ENCODE measurements around the gene FHIT.
"Not testable (repeated sequence)": the region's sequence is repeated elsewhere in the genome, so short reads cannot be mapped to it uniquely, and the experiment has no call there.

The FHIT gene

DNA sequence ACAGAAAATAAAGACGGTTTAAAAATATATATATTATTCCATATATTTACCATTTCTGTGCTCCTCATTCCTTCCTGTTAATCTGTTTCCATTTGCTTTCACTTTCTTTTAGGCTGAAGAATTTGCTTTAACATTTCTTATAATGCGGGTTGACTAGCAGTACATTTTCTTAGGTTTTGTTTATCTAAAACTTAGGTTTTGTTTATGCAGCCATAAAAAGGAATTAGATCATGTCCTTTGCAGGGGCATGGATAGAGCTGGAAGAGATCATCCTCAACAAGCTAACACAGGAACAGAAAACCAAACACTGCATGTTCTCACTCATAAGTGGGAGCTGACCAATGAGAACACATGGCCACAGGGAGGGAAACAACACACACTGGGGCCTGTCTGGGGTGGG is 578.1 kb downstream of the FHIT start:
- DNase-seq: no peak

DNA sequence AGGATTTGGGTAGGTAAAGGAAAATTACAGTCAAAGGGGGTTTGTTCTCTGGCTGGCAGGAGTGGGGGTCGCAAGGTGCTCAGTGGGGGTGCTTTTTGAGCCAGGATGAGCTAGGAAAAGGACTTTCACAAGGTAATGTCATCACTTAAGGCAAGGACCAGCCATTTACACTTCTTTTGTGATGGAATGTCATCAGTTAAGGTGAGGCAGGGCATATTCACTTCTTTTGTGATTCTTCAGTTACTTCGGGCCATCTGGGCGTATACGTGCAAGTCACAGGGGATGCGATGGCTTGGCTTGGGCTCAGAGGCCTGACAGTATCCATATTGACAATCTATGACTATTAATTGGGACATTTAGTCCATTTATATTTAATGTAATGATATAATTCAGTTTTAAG is 578.9 kb downstream of the FHIT start:
- not testable (repeated sequence) for DNase-seq

DNA sequence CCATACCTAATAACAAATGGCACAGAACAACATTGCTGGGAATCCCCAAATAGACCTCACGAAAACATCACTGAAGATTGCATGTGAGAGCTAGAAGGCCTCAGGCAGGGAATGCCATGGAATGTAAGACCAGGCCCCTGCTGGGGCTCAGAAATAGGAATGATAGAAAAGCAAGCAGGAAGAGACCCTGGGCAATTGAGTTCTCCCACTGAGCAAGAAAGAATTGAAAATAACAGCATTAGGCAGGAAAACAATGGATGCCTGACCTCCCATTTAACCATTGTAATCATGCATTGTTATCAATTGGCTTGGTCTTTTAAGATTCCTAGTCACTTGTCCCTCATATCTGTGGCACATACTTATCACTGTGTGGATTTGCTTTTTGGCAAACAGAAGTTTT is 581.6 kb downstream of the FHIT start:
- DNase-seq: no peak

DNA sequence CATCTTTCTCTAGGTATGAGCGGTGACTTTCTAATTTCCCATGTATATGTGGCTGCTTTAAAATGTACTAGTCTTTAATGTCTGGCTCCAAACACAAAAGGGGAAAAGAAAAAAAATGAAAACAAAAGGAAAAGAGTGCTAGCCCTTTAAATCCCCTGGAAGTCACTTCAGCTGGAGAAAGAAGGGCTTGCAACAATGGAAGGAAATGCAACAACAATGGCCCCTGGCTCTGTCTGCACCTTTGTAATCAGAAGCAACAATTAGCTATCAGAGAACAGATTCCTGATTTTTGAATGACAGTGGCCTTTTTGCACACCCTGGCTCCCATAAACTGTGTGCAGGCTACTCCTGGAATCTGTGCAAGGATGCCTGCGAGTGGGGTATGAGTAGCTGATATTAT is 591.2 kb downstream of the FHIT start:
- DNase-seq: no peak

DNA sequence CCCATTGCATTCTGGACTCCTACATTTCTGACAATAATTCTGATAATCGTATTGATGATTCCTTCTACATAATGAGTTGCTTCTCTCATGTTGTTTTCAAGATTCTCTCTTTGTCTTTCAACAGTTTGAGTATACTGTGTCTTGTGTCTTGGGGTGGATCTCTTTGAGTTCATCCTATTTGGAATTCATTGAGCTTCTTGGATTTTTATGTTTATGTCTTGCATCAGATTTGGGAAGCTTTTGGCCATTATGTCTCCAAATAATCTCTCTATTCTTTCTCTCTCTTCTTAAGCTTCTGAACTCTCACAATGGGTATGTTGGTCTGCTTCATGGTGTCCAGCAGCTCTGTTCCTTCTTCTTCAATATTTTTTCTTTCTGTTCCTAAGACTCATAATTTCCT is 592.2 kb downstream of the FHIT start:
- DNase-seq: no peak

DNA sequence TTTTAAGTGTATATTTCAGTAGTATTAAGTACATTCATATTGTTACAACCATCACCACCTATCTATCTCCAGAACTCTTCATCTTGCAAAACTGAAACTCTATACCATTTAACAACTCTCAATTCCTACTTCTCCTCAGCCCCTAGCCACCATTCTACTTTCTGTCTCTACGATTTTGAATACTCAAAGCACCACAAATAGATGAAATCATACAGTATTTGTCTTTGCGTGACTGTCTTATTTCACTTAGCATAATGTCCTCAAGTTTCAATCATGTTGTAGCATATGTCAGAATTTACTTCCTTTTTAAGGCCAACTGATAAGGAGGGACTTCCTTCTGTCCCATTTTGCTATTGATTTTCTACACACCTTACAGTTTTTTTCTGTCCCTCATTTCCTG is 593.3 kb downstream of the FHIT start:
- DNase-seq: no peak

DNA sequence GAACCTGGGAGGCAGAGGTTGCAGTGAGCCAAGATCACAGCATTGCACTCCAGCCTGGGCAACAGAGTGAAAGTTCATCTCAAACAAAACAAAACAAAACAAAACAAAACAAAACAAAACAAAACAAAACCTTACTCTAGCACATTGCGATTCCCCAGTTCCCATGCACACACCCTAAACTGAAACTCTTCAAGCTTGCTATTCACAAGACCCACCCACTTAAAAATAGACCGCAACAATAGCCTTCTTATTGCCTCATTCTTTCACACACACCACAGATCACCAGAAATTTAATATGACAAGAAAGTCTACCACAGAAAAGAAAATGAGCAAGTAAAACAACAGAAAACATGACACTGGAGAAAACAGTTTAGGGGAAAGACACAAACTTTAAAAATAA is 598.4 kb downstream of the FHIT start:
- no peak for DNase-seq

DNA sequence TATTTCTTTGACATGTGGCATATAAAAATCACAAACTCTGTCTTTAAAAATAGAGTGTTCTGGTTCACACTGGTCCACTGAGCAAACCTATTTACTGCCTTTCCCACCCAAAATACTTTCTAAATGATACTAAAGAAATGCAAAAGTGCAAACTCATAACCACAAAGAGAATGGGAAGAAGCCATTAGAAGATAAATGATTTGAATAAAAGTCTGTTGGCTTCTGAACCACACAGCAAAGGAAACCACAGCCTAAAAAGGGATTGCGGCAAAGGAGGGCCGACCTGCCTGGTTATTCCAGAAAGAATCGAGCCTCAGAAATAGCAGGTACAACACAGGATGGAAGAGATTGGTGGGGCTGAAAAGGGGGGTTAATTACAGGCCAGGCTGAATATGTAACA is 599.5 kb downstream of the FHIT start:
- DNase-seq: no peak

DNA sequence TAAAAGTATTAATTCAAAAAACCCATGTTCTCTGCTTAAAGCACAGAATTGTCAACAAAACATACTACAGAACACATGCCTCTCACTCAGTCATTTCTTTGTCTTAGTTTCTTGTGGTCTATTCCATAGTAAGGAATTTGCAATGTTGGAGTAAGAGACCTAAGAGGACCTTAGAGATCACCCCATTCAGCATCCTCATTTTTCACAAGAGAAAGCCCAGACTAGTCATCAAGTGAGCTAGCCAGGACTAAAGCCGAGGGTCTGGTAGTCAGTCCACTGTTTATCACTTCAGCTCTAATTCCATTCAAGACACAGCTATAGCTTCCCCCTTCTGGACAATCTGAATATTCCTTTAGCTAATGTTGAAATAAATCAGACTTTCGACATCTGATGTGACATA is 601.1 kb downstream of the FHIT start:
- no peak for DNase-seq

DNA sequence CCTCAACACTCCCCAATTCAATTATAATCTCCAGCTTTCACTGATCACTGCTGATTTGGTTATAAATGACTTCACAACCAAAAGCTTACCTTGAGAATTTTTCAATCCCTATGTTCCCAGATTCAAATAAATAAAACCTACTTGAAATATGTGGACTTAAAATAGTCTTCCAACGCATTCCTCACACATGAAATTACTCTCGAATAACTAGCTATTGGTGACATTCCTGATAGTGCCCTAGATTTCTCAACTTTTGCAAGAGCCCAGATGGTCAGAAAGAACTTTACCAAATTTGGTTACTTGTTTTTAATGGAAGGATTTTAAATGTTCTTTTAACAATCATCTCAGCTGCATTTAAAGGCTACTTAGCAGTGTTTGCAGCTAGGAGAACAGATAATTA is 605.5 kb downstream of the FHIT start:
- DNase-seq: no peak

DNA sequence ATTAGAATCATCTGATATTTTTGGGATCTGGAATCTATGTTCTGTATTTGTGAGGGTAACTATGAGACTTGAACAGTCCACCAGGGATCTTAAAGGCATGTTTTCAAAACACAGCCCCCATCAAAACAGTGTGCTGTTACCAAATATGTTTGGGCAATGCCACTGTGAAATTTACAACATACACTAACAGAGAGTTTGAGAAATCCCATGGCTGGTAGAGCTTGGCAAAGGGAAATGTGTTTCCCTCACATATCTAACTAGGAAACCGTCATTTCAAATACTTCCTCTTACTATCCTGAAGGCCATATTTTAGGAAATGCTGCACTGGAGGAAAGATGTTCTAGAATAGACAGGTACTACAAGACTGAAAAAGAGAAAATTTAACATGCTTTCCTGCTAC is 607.4 kb downstream of the FHIT start:
- DNase-seq: no peak

DNA sequence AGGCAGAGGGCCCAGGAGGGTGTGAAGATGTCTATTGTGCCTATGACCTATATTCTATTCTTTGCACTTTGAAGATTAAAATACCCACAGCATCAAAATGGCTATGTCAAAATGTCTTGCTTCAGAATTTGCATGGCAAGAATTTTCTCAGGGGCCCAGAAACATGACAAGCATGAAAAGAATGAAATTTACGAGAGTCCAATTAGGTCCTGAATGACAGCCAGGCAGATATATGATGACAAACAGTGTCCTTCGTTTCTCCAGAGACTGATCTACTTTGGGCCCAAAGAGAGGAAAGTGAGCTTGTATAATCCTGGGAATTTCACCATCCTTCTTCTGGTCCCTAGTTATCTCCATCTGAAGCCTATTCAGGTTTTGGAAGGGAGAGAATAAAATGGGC is 609.9 kb downstream of the FHIT start:
- no peak for DNase-seq

DNA sequence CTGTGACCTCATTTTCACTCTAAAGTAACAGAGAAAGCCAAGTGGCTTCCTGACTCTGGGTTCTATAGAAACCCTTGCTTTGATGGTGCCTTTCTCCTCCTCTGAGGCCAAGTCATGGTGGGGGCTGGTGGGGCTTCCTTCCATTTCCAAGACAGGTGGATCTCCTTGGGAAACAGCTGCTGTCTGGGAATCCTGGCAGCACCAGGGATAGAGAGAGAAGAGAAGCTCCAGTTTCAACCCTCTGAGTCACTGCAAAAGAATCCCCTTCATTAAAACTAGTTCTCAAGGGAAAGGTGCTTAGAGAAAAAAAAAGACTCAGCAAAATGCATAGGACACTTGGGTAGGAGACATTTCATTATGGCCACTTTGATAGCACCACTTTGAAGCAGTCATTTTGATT is 614.4 kb downstream of the FHIT start:
- DNase-seq: no peak

DNA sequence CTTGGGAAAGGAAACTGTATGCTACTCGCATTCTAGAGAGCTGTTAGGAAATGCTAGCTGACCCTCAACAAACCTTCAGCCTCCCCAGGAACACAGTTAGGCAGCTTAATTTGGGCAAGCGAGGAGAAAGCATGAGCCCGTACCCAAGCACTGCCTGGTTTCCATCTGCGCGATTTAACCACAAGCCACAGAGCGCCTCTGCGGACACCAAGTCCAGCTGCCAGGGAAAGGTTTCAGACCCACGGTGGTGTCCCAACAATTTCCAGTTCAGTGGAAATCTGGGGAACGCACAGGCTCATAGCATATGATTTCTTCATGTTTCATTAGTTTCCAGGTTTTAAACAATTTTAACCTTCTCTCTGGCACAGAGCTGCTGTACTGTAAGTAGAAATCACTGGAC is 617.6 kb downstream of the FHIT start:
- DNase-seq: no peak

DNA sequence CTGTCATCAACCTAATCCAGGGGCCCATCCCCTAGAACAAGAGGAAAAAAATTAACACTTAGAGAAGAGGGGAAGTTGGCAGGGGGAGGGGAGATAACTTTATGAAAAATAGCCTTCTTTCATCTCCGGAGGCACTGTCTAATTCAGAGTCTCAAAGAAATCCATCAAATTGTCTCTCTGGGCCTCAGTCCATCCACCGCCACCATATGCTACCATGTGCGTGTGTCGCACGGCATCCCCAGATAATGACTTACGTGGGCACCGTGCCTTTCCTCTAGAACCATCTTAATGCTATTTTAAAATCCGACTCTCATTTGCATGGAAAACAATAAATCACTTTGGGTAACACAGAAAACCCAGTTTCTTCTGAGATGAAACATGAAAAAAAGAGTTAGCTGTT is 619.7 kb downstream of the FHIT start:
- DNase-seq: no peak

DNA sequence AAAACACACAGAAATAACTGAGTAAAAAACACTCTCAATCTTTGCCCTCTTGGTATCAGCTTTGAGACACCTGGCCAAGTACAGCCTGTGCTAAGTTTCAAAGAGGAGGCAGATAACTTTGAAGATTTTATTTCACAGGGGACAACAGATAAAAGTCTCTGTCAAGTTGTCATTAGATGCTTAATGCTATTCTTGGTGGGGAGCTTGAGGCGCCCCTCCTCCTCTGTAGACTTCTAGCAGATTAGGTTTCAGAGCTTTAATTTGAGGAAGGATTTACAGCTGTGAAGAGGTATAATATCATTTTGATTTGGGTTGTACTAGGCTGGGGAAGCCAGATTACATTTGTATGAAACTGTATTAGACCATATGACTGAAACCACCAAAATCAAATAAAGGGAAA is 620.3 kb downstream of the FHIT start:
- DNase-seq: no peak

DNA sequence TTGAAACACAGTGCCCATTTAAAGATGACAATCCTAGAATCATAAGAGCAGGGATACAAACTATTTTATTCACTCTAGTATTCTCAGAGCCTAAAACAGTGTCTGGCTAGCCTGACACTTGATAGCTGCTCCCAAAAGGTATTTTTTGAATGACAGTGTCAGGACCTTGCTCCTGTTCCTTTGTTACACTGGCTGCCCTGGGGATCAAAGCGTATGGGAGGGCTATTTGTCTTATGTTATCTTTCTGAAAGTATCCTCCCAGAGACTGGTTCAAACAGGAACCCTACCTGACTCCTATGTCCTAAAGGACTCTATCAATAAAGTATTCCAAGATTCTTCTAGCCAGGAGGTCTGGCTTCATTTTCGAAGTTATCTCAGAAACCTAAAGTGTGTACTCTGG is 621.4 kb downstream of the FHIT start:
- no peak for DNase-seq

DNA sequence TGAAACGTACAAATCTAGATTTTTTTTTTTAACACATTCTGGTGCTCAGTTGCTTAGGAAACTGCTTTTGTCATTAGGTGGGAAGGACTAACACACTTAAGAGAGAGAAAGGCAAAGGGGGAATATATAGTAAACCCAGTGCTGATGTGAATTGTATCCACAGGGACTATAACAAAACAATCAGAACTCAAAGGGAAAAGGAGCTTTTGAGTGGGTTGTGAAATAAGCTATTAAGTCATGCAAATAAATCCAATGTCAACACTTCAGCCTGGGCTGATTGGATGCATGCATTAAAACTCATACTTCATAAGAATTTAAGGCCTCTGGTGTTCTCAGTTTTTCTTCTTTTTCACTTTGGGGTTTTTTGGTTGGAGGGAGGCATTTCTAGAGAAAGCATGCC is 628.9 kb downstream of the FHIT start:
- no peak for DNase-seq

DNA sequence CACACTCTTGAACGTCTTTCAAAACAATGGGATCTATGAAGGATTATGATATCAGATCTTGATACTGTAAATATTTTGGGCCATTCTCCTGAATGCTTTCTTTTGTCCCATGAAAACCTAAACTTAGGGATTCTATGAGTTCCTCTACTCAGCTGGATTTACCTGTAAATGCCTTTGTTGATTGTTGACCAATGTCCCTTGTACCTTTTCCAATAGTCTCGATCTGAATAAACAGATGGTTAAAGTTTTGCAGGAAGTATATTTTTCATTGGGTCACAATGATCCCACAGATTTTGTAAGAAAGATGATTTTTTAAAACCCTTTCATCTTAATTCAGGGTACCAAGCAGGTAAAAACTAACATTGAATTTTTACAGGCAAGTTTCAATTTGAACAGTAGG is 634.1 kb downstream of the FHIT start:
- no peak for DNase-seq

DNA sequence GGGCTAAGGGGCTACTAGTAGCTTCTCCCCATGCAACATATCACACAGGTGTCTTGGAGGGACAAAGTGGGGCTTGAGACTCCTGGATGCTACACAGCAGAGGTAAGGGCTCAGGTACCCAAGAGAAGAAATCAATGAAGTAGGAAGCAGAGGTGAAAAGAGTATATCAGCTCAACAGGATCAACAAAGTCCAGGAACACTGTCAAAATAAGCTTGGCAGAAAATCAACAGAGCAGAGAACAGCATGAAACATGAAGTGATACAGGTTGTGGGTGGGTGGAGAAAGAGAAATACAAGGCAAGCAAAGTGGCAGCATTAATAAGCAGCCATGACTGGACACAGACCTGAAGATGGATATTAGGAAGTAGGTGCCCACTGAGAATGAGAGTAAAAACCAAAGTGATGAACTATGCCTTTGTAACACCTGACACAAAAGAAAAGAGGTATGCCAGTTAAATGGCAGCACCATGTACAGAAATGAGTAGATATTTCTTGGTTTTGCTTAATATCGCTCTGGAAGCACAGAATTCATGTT is 637.4 kb downstream of the FHIT start:
- DNase-seq: no peak

DNA sequence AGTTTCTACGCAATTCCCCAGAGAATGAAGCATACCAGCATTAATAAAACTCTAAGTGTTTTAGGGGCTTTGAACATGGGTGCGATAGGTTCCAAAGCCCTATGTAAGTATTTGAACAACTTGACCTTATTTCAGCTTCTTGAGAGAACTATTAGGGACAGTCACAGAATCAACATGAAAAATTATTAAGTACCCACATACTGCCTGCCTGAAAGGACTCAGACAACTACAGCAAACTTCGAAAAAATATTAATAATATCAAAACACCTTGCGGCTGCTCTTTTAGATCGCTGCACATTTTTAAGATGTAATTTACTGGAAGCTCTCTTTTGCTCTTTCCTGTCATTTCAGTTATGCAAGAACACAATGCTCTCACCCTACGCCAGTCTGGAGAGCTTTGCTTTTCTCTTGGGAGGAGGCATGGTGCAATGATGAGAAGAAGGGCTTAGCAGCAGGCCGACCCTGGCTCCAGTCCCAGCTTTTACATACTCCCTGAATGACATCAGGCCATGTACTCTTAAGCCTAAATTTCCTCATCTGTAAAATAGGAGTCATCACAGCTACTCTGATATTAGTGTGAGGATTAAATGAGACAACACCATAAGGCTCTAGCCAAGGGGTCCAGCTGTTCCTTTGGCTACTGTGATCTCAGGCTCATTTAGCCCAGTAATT is 640.7 kb downstream of the FHIT start:
- no peak for DNase-seq

DNA sequence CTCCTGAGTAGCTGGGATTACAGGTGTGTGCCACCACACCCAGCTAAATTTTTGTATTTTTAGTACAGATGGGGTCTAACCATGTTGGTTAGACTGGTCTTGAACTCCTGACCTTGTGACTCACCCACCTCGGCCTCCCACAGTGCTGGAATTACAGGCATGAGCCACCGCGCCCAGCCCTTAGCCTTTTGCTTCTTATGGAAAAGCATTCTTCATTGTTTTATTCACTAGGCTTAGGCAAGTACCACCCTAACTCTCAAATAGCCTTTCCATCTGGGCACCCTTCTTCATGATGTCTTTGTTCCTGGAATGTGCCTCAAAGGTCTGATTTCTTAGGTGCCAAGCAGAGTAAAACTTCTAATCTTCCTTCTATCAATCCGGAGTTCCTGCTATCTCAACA is 641.8 kb downstream of the FHIT start:
- no peak for DNase-seq

DNA sequence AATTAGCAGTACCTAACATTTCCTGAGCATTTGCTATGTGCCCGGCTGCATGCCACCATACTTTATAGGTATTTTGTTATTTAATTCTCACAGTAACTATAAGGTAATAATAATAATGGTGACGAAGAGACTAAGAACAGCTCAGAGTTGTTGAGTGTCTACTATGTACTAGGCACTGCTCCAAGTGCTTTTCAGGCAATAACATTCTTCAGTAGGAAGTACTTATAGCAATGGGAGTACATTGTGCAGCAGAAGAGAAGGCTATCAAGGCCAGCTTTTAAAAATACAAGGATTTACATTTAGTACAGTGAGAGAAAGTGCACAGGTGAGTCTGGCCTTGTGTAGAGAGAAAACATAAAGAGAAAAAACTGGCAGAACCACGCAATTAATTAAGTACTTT is 647.4 kb downstream of the FHIT start:
- DNase-seq: no peak

DNA sequence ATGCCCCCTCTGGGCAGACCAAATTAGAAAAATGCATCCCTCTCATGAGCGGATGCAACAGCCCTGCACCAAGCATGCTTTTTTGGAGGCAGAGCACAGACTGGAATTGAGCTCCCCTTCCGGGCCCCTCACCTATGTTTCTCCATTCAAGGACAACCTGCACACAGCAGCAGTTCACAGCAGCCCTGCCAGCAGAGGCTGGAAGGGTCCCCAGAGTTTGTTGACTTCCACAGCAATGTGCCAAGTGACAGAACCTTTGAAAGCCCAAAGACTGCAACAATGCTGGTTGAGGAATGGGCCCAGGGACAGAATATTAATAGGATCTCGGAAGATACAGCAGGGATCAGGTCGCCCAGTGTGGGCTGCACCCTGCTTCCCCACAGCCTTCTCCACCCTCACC is 650.4 kb downstream of the FHIT start:
- no peak for DNase-seq

DNA sequence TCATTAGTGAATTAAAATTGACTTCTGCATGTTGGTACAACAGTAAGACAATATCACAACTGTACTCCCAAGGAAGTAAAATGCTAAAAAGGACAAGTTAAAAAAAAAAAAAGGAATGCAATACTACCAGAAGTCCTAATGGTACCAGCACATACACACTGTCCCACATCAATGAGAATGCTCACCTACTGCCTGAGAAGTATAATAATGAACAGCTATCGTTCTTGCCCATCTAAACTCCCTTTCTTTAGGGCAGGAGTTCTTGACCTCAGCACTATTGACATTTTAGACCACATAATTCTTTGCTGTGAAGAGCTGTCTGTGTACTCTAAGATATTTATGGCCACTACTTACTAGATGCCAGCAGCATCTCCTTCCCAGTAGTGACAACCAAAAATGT is 651.7 kb downstream of the FHIT start:
- no peak for DNase-seq

DNA sequence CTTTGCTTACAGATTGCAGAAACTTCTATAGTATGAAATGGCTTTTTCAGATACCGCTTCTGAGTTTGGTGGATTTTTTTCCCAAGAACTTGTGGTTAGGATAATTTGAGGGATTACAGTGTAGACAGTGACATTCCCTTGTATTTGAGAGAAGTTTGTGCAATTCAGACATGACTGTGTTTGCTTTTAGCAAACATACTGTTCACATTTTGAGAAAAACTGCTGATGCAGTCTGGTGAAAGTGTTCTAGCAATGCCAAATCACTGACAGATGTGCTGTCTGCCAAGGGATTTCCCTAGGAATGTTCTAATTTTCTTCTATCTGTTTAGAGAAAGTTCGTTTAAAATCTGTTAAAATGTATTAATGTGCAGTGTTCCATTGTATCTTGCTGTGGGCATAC is 652.6 kb downstream of the FHIT start:
- no peak for DNase-seq

Measured in NCI-H2107 (cell line).